GM13976 (cell line): ENCODE data around the gene USH2A.

Source experiments
- DNase-seq: peaks from one replicate; pipeline ENCODE4 v3.0.0; 2012; ENCODE audit warnings: low spot score
- in situ Hi-C: fragments of 300-500 bp; cut with MboI; formaldehyde crosslinking; loops from one replicate; pipeline ENCODE4 v1.12.0; 2022; ENCODE audit warnings: low sequenced_read_pairs, mixed read lengths, inconsistent platforms; ENCODE audit not compliant: unreplicated experiment
- TF ChIP-seq, protein P1 (sequence below): IDR thresholded peaks from 2 replicates; pipeline ENCODE4 v1.5.1; 2012; ENCODE audit warnings: borderline replicate concordance, mild to moderate bottlenecking; ENCODE audit not compliant: insufficient read depth; ENCODE audit errors: extremely low read depth, missing control alignments, control extremely low read depth

The USH2A gene

DNA sequence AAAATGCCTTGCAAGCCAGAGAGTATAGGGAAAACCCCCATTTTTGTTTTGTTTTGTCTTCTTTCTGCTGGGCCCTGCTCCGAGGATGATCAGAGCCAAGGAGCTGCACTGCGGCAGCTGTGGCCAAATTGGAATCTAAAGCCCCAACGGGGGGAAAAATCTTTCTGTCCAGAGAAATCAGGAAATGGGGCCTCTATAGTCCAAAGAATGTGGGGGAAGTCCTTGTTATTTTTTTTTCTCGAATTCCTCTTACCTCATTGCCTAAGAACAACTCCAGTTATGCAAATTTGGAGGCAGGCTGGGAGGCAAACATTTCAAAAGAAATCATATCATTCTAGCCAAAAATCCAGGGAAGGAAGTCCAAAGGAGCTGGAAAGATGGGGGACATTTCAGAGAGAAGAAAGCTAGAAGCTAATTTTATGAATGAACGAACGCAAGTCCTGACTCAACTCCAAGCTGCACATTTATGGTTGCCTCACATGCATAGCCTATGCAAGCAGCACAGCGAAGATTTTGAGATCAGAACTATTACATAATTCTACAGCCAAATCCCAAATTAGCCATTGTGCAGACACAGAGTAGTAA, 592.9 kb downstream of the USH2A start:
- no peak for DNase-seq
- TF ChIP-seq, protein P1, sequence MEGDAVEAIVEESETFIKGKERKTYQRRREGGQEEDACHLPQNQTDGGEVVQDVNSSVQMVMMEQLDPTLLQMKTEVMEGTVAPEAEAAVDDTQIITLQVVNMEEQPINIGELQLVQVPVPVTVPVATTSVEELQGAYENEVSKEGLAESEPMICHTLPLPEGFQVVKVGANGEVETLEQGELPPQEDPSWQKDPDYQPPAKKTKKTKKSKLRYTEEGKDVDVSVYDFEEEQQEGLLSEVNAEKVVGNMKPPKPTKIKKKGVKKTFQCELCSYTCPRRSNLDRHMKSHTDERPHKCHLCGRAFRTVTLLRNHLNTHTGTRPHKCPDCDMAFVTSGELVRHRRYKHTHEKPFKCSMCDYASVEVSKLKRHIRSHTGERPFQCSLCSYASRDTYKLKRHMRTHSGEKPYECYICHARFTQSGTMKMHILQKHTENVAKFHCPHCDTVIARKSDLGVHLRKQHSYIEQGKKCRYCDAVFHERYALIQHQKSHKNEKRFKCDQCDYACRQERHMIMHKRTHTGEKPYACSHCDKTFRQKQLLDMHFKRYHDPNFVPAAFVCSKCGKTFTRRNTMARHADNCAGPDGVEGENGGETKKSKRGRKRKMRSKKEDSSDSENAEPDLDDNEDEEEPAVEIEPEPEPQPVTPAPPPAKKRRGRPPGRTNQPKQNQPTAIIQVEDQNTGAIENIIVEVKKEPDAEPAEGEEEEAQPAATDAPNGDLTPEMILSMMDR = no peak
- in situ Hi-C loops = no loop called here

DNA sequence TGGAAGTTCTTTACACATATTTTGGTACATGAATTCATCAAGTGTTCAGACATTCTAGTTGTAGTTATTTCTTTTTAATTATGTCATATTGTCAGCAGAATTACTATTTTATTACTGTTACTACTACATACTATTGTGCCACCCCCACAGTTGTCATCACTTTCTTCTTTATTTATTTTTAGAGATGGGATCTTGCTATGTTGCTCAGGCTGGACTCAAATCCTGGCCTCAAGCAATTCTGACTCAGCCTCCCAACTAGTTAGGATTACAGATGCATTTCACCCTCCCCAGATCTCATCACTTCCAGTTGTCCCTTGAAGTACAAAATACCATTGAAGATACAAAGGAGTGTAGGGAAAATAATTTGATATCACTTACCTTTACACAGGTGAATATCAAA, 598.2 kb downstream of the USH2A start:
- in situ Hi-C loops = no loop called here
- no peak for DNase-seq
- TF ChIP-seq, protein P1 = no peak

DNA sequence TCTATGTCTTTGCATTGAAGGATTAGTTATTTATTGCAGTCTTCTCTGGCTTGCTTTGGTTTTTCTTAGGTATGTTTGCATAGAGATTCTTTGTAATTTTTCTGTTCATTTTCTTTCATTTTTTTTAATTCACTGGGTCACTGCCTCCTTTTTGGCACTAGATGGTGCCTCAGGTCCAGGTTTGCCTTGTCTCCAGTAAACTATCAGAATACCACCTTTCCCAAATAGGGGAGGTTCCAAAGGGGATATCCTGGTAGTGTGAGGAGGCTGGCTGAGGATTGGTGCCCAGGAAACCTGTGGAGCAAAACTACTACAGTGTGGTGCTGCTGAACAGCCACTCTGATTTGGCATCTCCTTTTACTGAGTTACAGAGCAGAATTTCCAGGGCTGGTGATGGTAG, 599.0 kb downstream of the USH2A start:
- TF ChIP-seq, protein P1 = no peak
- no peak for DNase-seq
- in situ Hi-C loops = no loop called here

DNA sequence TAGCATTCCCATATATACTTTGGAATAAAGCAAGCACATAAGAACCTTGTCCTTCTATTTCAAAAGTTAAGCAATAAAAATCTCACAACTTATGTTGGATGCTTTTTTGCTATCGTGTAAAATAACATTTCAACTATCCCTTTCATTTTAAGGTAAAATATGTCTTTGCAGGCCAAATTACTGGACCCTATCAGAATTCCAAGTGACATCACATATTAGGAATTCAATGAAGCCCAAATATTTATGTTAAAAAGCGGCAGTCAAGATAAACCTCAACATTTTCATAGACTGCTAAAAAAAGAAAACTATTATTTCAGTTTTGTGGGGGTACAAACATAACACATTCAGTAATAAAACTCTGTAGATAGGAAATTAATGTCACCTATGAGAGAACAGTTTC, 604.1 kb downstream of the USH2A start:
- DNase-seq = no peak
- TF ChIP-seq, protein P1 = no peak
- in situ Hi-C loops = no loop called here

DNA sequence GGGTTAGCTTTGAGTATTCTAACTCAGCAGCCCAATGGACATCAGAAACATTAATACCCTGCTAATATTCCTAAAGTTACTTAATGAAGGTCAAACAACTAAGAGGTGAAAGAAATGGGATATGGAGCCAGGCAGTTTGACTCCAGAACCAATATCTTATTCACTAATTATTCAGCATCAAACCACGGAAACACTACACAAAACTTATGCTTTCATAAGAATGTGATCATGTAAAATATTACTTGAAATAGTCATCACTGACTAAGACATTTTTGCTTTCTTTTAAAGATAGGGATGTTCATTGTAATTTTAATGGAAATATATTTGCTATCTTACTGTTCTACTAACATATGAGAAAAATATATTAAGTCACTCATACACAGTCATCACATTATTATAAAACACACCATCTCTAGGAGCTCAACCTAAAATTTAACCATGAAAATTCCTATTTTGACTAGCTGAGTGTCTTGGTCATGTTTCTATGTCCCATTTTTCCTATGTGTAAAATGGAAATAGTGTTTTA, 615.3 kb downstream of the USH2A start:
- in situ Hi-C loops = no loop called here
- TF ChIP-seq, protein P1 = no peak
- DNase-seq = no peak

DNA sequence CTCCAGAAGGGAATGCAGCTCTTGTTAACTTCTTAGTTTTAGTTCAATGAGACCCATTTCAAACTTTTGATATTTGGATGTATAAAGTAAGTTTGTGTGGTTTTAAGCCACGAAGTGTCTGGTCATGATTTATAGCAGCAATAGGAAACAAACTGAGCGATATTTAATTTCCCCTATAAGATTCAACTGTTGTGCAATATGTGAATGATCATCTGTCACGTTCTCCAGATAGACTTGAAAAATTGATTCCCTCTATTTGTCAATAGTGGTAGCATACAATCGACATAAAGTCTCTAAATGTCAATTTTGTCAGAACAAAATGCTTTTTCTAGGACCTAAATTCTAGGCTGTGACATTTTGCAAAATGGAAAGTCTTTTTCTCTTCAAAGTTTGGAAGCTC, 616.0 kb downstream of the USH2A start:
- in situ Hi-C loops = no loop called here
- no peak for DNase-seq
- TF ChIP-seq, protein P1 = no peak
